SU-DHL-6 (cell line): ENCODE results near the gene ACSF3.
"Not testable (repeated sequence)": the region's sequence is repeated elsewhere in the genome, so short reads cannot be mapped to it uniquely, and the experiment has no call there.

Experiments
- H2AFZ ChIP-seq: fragments of 200-600 bp; sonication (generic); 2 replicates; pipeline ENCODE4 v1.6.1; 2014; ENCODE audit warnings: low read depth, mild to moderate bottlenecking, moderate library complexity, mixed read lengths, antibody characterized with exemption, low read length; ENCODE audit not compliant: severe bottlenecking
- H3F3A ChIP-seq: fragments of 200-600 bp; shearing (Covaris generic); 2 replicates; pipeline ENCODE4 v1.6.0; 2016; ENCODE audit warnings: antibody characterized with exemption, mild to moderate bottlenecking; ENCODE audit not compliant: insufficient read depth
- H3K27ac ChIP-seq: fragments of 200-600 bp; sonication (generic); 2 replicates; pipeline ENCODE4 v1.5.1; 2016; ENCODE audit warnings: low read depth, mild to moderate bottlenecking, low read length, moderate library complexity, mixed read lengths
- H3K27me3 ChIP-seq: fragments of 200-600 bp; sonication (generic), shearing (Covaris generic); 2 replicates; pipeline ENCODE4 v1.6.0; 2014; ENCODE audit warnings: mild to moderate bottlenecking, low read length
- H3K36me3 ChIP-seq: fragments of 200-600 bp; sonication (generic); 2 replicates; pipeline ENCODE4 v1.6.1; 2014; ENCODE audit warnings: mild to moderate bottlenecking, low read length, mixed read lengths
- H3K4me2 ChIP-seq: fragments of 300-600, 200-600 bp; shearing (Covaris generic), sonication (generic); 2 replicates; pipeline ENCODE4 v1.6.0; 2014; ENCODE audit warnings: low read length, low read depth, mild to moderate bottlenecking; ENCODE audit not compliant: poor library complexity, severe bottlenecking
- H3K4me3 ChIP-seq: fragments of 200-600 bp; sonication (generic); 2 replicates; pipeline ENCODE4 v1.5.1; 2014; ENCODE audit warnings: antibody characterized with exemption, low read length, mild to moderate bottlenecking, mixed read lengths; ENCODE audit not compliant: insufficient read depth, poor library complexity, severe bottlenecking
- H3K79me2 ChIP-seq: fragments of 200-600 bp; sonication (generic); 2 replicates; pipeline ENCODE4 v1.6.1; 2014; ENCODE audit warnings: mild to moderate bottlenecking, low read length, moderate library complexity; ENCODE audit not compliant: insufficient read depth
- H3K9ac ChIP-seq: fragments of 200-600 bp; sonication (generic); 2 replicates; pipeline ENCODE4 v1.7.0; 2014; ENCODE audit warnings: mild to moderate bottlenecking, low read length
- H3K9me2 ChIP-seq: fragments of 200-600 bp; sonication (generic); replicated peaks from 2 replicates; pipeline ENCODE4 v1.6.1; 2014; ENCODE audit warnings: low read length; ENCODE audit not compliant: insufficient read depth
- H3K9me3 ChIP-seq: fragments of 200-600 bp; sonication (generic); 2 replicates; pipeline ENCODE4 v1.6.1; 2014; ENCODE audit warnings: low read length, mixed read lengths; ENCODE audit not compliant: insufficient read depth
- H4K20me1 ChIP-seq: fragments of 200-600 bp; sonication (generic); 2 replicates; pipeline ENCODE4 v1.6.1; 2014; ENCODE audit warnings: low read depth, mild to moderate bottlenecking, antibody characterized with exemption, low read length, moderate library complexity, mixed read lengths
- CTCF ChIP-seq: fragments of 200-600 bp; sonication (generic); IDR thresholded peaks from one replicate; pipeline ENCODE4 v1.5.1; 2017; ENCODE audit warnings: antibody characterized with exemption, mild to moderate bottlenecking, low read length, moderate library complexity; ENCODE audit not compliant: insufficient read depth, poor library complexity, severe bottlenecking
- EZH2phosphoT487 ChIP-seq: fragments of 200-600 bp; sonication (generic), shearing (Covaris generic); conservative IDR thresholded peaks from 2 replicates; pipeline ENCODE4 v1.6.1; 2018; ENCODE audit warnings: mild to moderate bottlenecking, antibody characterized with exemption, low read length, moderate library complexity, mixed read lengths

Gene ACSF3

GRCh38 chr16:89067677-89068443, 25.8 kb upstream of the ACSF3 start:
- H2AFZ ChIP-seq = no peak overlapping the region
- H3K27ac ChIP-seq = no peak overlapping the region
- no peak for TF ChIP-seq CTCF
- TF ChIP-seq EZH2phosphoT487 = no peak
- H3K4me3 ChIP-seq = no peak overlapping the region
- H4K20me1 ChIP-seq = no peaks in the 10 kb centered on the region
- H3K4me2 ChIP-seq = no peak overlapping the region
- H3K9me3 ChIP-seq = no peaks in the 10 kb centered on the region
- no peak overlapping the region for H3K9ac ChIP-seq
- H3K27me3 ChIP-seq = no peaks in the 10 kb centered on the region
- H3K36me3 ChIP-seq = no peaks in the 10 kb centered on the region
- no peaks in the 10 kb centered on the region for H3K79me2 ChIP-seq
- H3K9me2 ChIP-seq = no peaks in the 10 kb centered on the region
- no peaks in the 10 kb centered on the region for H3F3A ChIP-seq

- H3F3A ChIP-seq, H4K20me1 ChIP-seq, H3K4me3 ChIP-seq, H2AFZ ChIP-seq, H3K27me3 ChIP-seq, H3K9ac ChIP-seq, H3K4me2 ChIP-seq, H3K36me3 ChIP-seq, H3K9me2 ChIP-seq, H3K27ac ChIP-seq, H3K79me2 ChIP-seq, H3K9me3 ChIP-seq: not testable (repeated sequence)
Measured at GRCh38 chr16:89068814-89069616, 24.6 kb upstream of the ACSF3 start.

- no peak overlapping the region for H3K4me2 ChIP-seq
- H3K79me2 ChIP-seq = no peaks in the 10 kb centered on the region
- no peaks in the 10 kb centered on the region for H3K27me3 ChIP-seq
- TF ChIP-seq EZH2phosphoT487 (no peak), CTCF (no peak)
- no peak overlapping the region for H3K27ac ChIP-seq
- H3K4me3 ChIP-seq = no peak overlapping the region
- H4K20me1 ChIP-seq = no peaks in the 10 kb centered on the region
- H3F3A ChIP-seq = 0 out of 2 replicates have a peak, but pooled peaks cover under 1% of the 10 kb centered on the region
- H3K36me3 ChIP-seq = no peaks in the 10 kb centered on the region
- H3K9me3 ChIP-seq = peaks cover 2% of the 10 kb centered on the region; the same call in 1 of the 2 replicates
- H3K9me2 ChIP-seq = no peaks in the 10 kb centered on the region
- no peak overlapping the region for H3K9ac ChIP-seq
- H2AFZ ChIP-seq = no peak overlapping the region
Measured at GRCh38 chr16:89069920-89070319, 23.7 kb upstream of the ACSF3 start.

- H3K9me2 ChIP-seq = no peaks in the 10 kb centered on the region
- H3K36me3 ChIP-seq = no peaks in the 10 kb centered on the region
- H3K4me2 ChIP-seq = no peak overlapping the region
- H2AFZ ChIP-seq = no peak overlapping the region
- H3K27ac ChIP-seq = no peak overlapping the region
- no peak overlapping the region for H3K4me3 ChIP-seq
- H3K27me3 ChIP-seq = no peaks in the 10 kb centered on the region
- no peak overlapping the region for H3K9ac ChIP-seq
- H3K9me3 ChIP-seq = peaks cover 5% of the 10 kb centered on the region; the same call in 1 of the 2 replicates
- H3F3A ChIP-seq = 0 out of 2 replicates have a peak, but pooled peaks cover 3% of the 10 kb centered on the region
- H3K79me2 ChIP-seq = no peaks in the 10 kb centered on the region
- no peaks in the 10 kb centered on the region for H4K20me1 ChIP-seq
- TF ChIP-seq CTCF (no peak), EZH2phosphoT487 (no peak)
Measured at GRCh38 chr16:89070590-89070989, 23.1 kb upstream of the ACSF3 start.
